Measurements from ENCODE around the gene KDM5B.

Gene KDM5B

GRCh38 chr1:202711949-202712635 lies 96.1 kb downstream of the KDM5B start:
- DNase-seq (ENCODE audit: low read depth, low spot score) = no peak

GRCh38 chr1:202710070-202711045 lies 97.9 kb downstream of the KDM5B start, which contains the start of gene SYT2:
SYT2 (minus strand) TSS chr1:202710454; CDS start chr1:202605772, 104,682 bp downstream.
- no peak for DNase-seq (ENCODE audit: low read depth, low spot score)

- no peak for DNase-seq (ENCODE audit: low read depth, low spot score)
Measured at GRCh38 chr1:202709276-202710041, 98.8 kb downstream of the KDM5B start.

GRCh38 chr1:202708456-202709275 lies 99.6 kb downstream of the KDM5B start:
- no peak for DNase-seq (ENCODE audit: low read depth, low spot score)

- no peak for DNase-seq (ENCODE audit: low read depth, low spot score)
Measured at GRCh38 chr1:202706851-202707250, 101.4 kb downstream of the KDM5B start.

- DNase-seq (ENCODE audit: low read depth, low spot score) = no peak
Measured at GRCh38 chr1:202704601-202705000, 103.6 kb downstream of the KDM5B start.

- no peak for DNase-seq (ENCODE audit: low read depth, low spot score)
Measured at GRCh38 chr1:202703191-202703590, 105.0 kb downstream of the KDM5B start.

- no peak for DNase-seq (ENCODE audit: low read depth, low spot score)
Measured at GRCh38 chr1:202702088-202702487, 106.1 kb downstream of the KDM5B start.

- no peak for DNase-seq (ENCODE audit: low read depth, low spot score)
Measured at GRCh38 chr1:202701200-202701599, 107.0 kb downstream of the KDM5B start.

GRCh38 chr1:202700061-202700460 lies 108.2 kb downstream of the KDM5B start:
- DNase-seq (ENCODE audit: low read depth, low spot score) = no peak

GRCh38 chr1:202698276-202698675 lies 109.9 kb downstream of the KDM5B start:
- DNase-seq (ENCODE audit: low read depth, low spot score) = no peak

- DNase-seq (ENCODE audit: low read depth, low spot score) = no peak
Measured at GRCh38 chr1:202697038-202697437, 111.2 kb downstream of the KDM5B start.

GRCh38 chr1:202694314-202694713 lies 113.9 kb downstream of the KDM5B start:
- DNase-seq (ENCODE audit: low read depth, low spot score) = no peak

GRCh38 chr1:202692959-202693555 lies 115.2 kb downstream of the KDM5B start:
- peak; percentile 12 for DNase-seq (ENCODE audit: low read depth, low spot score)

GRCh38 chr1:202691816-202692215 lies 116.4 kb downstream of the KDM5B start:
- no peak for DNase-seq (ENCODE audit: low read depth, low spot score)

GRCh38 chr1:202689493-202690342 lies 118.5 kb downstream of the KDM5B start:
- no peak for DNase-seq (ENCODE audit: low read depth, low spot score)

GRCh38 chr1:202689082-202689481 lies 119.1 kb downstream of the KDM5B start:
- no peak for DNase-seq (ENCODE audit: low read depth, low spot score)

- DNase-seq (ENCODE audit: low read depth, low spot score) = no peak
Measured at GRCh38 chr1:202688401-202688800, 119.8 kb downstream of the KDM5B start.

- DNase-seq (ENCODE audit: low read depth, low spot score) = no peak
Measured at GRCh38 chr1:202687798-202688197, 120.4 kb downstream of the KDM5B start.

- no peak for DNase-seq (ENCODE audit: low read depth, low spot score)
Measured at GRCh38 chr1:202687370-202687769, 120.9 kb downstream of the KDM5B start.

Data from activated CD4-positive, CD25-positive, alpha-beta regulatory T cell treated with anti-CD3 and anti-CD28 coated beads, Interleukin-2, amount 50 U/mL, for 16 hours (primary cell).